ENCODE measurements around the gene CFAP61. TPM values are rescaled to one million over a fixed set of nuclear protein-coding genes. Genes with fewer than 3 reads are reported as not detected.

The CFAP61 gene
- total RNA-seq, 1 donor from 2014 or later, result not detected

DNA sequence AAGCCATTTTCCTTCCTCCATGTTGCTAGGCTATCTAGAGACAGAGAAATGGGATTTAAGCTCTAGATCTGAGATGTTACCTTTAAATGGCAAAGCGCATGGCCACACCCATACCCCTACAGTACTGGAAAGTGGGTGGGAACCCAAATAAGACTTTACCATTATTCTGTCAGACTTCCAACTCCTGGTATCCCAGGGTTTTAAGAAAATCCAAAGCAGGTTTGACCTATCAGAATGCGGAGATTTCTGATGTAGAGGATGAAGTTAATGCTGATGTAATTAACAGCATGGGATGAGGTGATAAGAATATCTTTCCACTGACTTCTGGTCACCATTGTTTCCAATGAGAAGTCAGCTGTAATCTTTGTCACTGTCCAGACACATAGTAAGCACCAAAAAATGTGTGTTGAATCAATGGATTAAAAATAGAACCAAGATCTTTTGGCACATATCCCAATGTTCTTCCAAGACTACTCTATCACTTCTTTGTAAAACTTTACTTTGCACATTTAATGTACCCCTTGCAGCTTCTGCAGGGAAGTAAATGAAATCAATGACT is 174.8 kb downstream of the CFAP61 start:
- no peak overlapping the region for H2AFZ ChIP-seq (ENCODE audit: low read depth, low read length)
- DNase-seq (ENCODE audit: low read depth) (no peak), FAIRE-seq (no peak)
- no peak overlapping the region for H3K4me2 ChIP-seq (ENCODE audit: low read length)
- Mint-ChIP-seq H3K9me3 (ENCODE audit: unreplicated experiment) (peaks cover 10% of the 10 kb centered on the region), H3K4me1 (ENCODE audit: low read depth, unreplicated experiment) (peaks cover 13% of the 10 kb centered on the region), H3K36me3 (ENCODE audit: low read depth, unreplicated experiment) (no peaks in the 10 kb centered on the region), H3K27ac (ENCODE audit: unreplicated experiment) (no peak overlapping the region), H3K27me3 (ENCODE audit: low read depth, unreplicated experiment) (peaks cover 9% of the 10 kb centered on the region), H3K4me3 (ENCODE audit: unreplicated experiment) (no peak overlapping the region)
- H3K36me3 ChIP-seq (ENCODE audit: insufficient read depth, low read length), result no peaks in the 10 kb centered on the region
- H3K27me3 ChIP-seq (ENCODE audit: insufficient read depth, low read length), result no peaks in the 10 kb centered on the region
- no peak overlapping the region for H3K27ac ChIP-seq (ENCODE audit: low read depth, low read length)
- no peaks in the 10 kb centered on the region for H3K4me1 ChIP-seq (ENCODE audit: insufficient read depth, low read length)
- H4K20me1 ChIP-seq (ENCODE audit: insufficient read depth, low read length), result no peaks in the 10 kb centered on the region
- no peak overlapping the region for H3K4me3 ChIP-seq (ENCODE audit: insufficient read depth, low read depth, low read length)
- H3K9ac ChIP-seq (ENCODE audit: low read length), result no peak overlapping the region
- no peaks in the 10 kb centered on the region for H3K79me2 ChIP-seq (ENCODE audit: insufficient read depth, low read length)
- TF ChIP-seq, protein P1, sequence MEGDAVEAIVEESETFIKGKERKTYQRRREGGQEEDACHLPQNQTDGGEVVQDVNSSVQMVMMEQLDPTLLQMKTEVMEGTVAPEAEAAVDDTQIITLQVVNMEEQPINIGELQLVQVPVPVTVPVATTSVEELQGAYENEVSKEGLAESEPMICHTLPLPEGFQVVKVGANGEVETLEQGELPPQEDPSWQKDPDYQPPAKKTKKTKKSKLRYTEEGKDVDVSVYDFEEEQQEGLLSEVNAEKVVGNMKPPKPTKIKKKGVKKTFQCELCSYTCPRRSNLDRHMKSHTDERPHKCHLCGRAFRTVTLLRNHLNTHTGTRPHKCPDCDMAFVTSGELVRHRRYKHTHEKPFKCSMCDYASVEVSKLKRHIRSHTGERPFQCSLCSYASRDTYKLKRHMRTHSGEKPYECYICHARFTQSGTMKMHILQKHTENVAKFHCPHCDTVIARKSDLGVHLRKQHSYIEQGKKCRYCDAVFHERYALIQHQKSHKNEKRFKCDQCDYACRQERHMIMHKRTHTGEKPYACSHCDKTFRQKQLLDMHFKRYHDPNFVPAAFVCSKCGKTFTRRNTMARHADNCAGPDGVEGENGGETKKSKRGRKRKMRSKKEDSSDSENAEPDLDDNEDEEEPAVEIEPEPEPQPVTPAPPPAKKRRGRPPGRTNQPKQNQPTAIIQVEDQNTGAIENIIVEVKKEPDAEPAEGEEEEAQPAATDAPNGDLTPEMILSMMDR (IDR thresholded peaks at IDR 0.05; ENCODE audit: insufficient read depth, low read depth, low read length), result no peak
- TF ChIP-seq EZH2 (IDR thresholded peaks at IDR 0.05; ENCODE audit: insufficient read depth, low read length), result no peak
- peaks cover 5% of the 10 kb centered on the region for H3K9me3 ChIP-seq (ENCODE audit: insufficient read depth, low read depth, low read length)

DNA sequence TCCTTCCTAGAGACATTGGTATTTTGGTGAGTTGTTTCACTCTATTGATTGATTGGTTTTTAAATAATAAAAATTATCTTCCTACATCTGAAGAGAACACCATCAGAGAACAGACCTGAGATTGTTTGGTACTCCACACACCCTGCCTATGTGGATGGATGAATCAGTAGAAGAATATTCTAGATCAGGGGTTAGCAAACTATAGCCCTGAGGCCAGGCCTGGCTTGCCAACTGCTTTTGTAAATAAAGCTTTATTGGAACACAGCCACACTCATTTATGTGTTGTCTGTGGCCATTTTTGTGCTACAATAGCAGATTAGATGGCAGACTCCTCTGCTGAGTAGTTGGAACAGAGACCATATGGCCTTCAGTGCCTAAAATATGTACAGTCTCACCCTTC is 176.0 kb downstream of the CFAP61 start:
- H3K4me1 ChIP-seq (ENCODE audit: insufficient read depth, low read length), result no peaks in the 10 kb centered on the region
- no peak overlapping the region for H3K4me3 ChIP-seq (ENCODE audit: insufficient read depth, low read depth, low read length)
- no peaks in the 10 kb centered on the region for H3K36me3 ChIP-seq (ENCODE audit: insufficient read depth, low read length)
- H2AFZ ChIP-seq (ENCODE audit: low read depth, low read length), result no peak overlapping the region
- no peaks in the 10 kb centered on the region for H3K27me3 ChIP-seq (ENCODE audit: insufficient read depth, low read length)
- H3K27ac Mint-ChIP-seq (ENCODE audit: unreplicated experiment), result no peak overlapping the region
- peaks cover 11% of the 10 kb centered on the region for H3K27me3 Mint-ChIP-seq (ENCODE audit: low read depth, unreplicated experiment)
- no peak for FAIRE-seq
- no peak for DNase-seq (ENCODE audit: low read depth)
- H3K4me1 Mint-ChIP-seq (ENCODE audit: low read depth, unreplicated experiment), result peaks cover 11% of the 10 kb centered on the region
- TF ChIP-seq EZH2 (IDR thresholded peaks at IDR 0.05; ENCODE audit: insufficient read depth, low read length), result no peak
- TF ChIP-seq, protein P1 (IDR thresholded peaks at IDR 0.05; ENCODE audit: insufficient read depth, low read depth, low read length), result no peak
- H3K4me2 ChIP-seq (ENCODE audit: low read length), result no peak overlapping the region
- no peak overlapping the region for H3K27ac ChIP-seq (ENCODE audit: low read depth, low read length)
- no peak overlapping the region for H3K9ac ChIP-seq (ENCODE audit: low read length)
- no peaks in the 10 kb centered on the region for H4K20me1 ChIP-seq (ENCODE audit: insufficient read depth, low read length)
- peaks cover 10% of the 10 kb centered on the region for H3K9me3 Mint-ChIP-seq (ENCODE audit: unreplicated experiment)
- H3K79me2 ChIP-seq (ENCODE audit: insufficient read depth, low read length), result no peaks in the 10 kb centered on the region
- no peaks in the 10 kb centered on the region for H3K36me3 Mint-ChIP-seq (ENCODE audit: low read depth, unreplicated experiment)
- H3K4me3 Mint-ChIP-seq (ENCODE audit: unreplicated experiment), result no peak overlapping the region
- peaks cover 5% of the 10 kb centered on the region for H3K9me3 ChIP-seq (ENCODE audit: insufficient read depth, low read depth, low read length)

DNA sequence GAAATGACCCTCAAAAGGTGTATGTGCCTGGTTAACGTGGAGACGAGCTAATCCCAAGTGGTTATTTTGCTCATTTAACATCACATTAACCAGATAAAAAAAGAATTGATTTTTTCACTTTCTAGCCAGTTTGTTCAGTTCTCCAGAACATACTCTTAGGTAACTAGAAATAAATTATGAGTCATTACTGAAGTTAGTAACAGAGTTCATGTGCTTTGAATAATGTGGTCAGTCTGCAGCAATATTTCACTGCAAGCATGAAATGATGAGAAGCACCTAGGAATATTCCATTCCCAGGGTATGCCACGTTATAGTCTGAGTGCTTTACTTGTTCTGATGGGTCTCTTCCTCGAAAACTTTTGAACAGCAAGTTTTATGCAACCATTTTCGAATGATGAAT is 177.3 kb downstream of the CFAP61 start:
- H3K27me3 Mint-ChIP-seq (ENCODE audit: low read depth, unreplicated experiment), result peaks cover 15% of the 10 kb centered on the region
- no peak for FAIRE-seq
- no peak overlapping the region for H2AFZ ChIP-seq (ENCODE audit: low read depth, low read length)

More for the DNA sequence above, 177.3 kb downstream of the CFAP61 start:
- peaks cover 10% of the 10 kb centered on the region for H3K9me3 Mint-ChIP-seq (ENCODE audit: unreplicated experiment)
- DNase-seq (ENCODE audit: low read depth), result no peak
- Histone ChIP-seq H3K79me2 (ENCODE audit: insufficient read depth, low read length) (no peaks in the 10 kb centered on the region), H3K9ac (ENCODE audit: low read length) (no peak overlapping the region), H3K27ac (ENCODE audit: low read depth, low read length) (no peak overlapping the region), H3K9me3 (ENCODE audit: insufficient read depth, low read depth, low read length) (peaks cover 5% of the 10 kb centered on the region), H3K4me2 (ENCODE audit: low read length) (no peak overlapping the region), H4K20me1 (ENCODE audit: insufficient read depth, low read length) (no peaks in the 10 kb centered on the region), H3K4me3 (ENCODE audit: insufficient read depth, low read depth, low read length) (no peak overlapping the region), H3K36me3 (ENCODE audit: insufficient read depth, low read length) (no peaks in the 10 kb centered on the region), H3K4me1 (ENCODE audit: insufficient read depth, low read length) (no peaks in the 10 kb centered on the region), H3K27me3 (ENCODE audit: insufficient read depth, low read length) (no peaks in the 10 kb centered on the region)
- H3K4me3 Mint-ChIP-seq (ENCODE audit: unreplicated experiment), result no peak overlapping the region
- no peaks in the 10 kb centered on the region for H3K36me3 Mint-ChIP-seq (ENCODE audit: low read depth, unreplicated experiment)
- H3K27ac Mint-ChIP-seq (ENCODE audit: unreplicated experiment), result no peak overlapping the region
- TF ChIP-seq, protein P1 (IDR thresholded peaks at IDR 0.05; ENCODE audit: insufficient read depth, low read depth, low read length), result no peak
- no peak for TF ChIP-seq EZH2 (IDR thresholded peaks at IDR 0.05; ENCODE audit: insufficient read depth, low read length)
- H3K4me1 Mint-ChIP-seq (ENCODE audit: low read depth, unreplicated experiment), result peaks cover 5% of the 10 kb centered on the region

Measured in astrocyte (in vitro differentiated cells and primary cell).